Testis (tissue), 2 donors: ENCODE measurements around the gene NOL4L.

Experiments
- CTCF ChIP-seq, 3 experiments: fragments of 450-650 bp in 2 of 3; fragments of 200-600 bp in 1 of 3; sonication (generic) in 1 of 3; IDR thresholded peaks; one replicate each; pipeline ENCODE4 v1.5.1; 2016 to 2019; ENCODE audit warnings: antibody characterized with exemption in 3 of 3, mild to moderate bottlenecking in 2 of 3, moderate library complexity in 1 of 3
- POLR2A ChIP-seq: fragments of 450-650 bp; IDR thresholded peaks from one replicate; pipeline ENCODE4 v1.6.1; 2017; ENCODE audit warnings: antibody characterized with exemption, mild to moderate bottlenecking, moderate library complexity

GRCh38 chr20:32437391-32438074 is 147.6 kb downstream of the NOL4L start:
- TF ChIP-seq CTCF (IDR thresholded peaks at IDR 0.05) (no peak), POLR2A (no peak)
